HCT116 (cell line): ENCODE data around the gene EIF3F. TPM values are rescaled to one million over a fixed set of nuclear protein-coding genes. Genes with fewer than 3 reads are reported as not detected.

Source experiments
- ATAC-seq: fragments of 200-7000 bp; cut with Tn5 transposase; 2 replicates; pipeline ENCODE4 v1.9.1; 2020; ENCODE audit warnings: mild to moderate bottlenecking, moderate library complexity
- BruUV-seq: library from RNA; stranded (reverse); fragments of 400-500 nt; replicated peaks from 2 replicates; lab custom pipeline; 2021; lab: Mats Ljungman, UMichigan
- CTCF ChIA-PET: fragments of 300-600 bp; sonication (Branson Sonifier 250); formaldehyde crosslinking; loops from one replicate; lab custom pipeline; 2021; ENCODE audit warnings: antibody characterized with exemption; lab: Charles Lee
- POLR2A ChIA-PET: fragments of 300-600, 350-600 bp; sonication (Branson Sonifier 250); formaldehyde crosslinking; loops from one replicate; lab custom pipeline; 2021; ENCODE audit warnings: antibody characterized with exemption; lab: Charles Lee
- RAD21 ChIA-PET, 2 experiments: fragments of 300-600 bp; sonication (Branson Sonifier 250); formaldehyde crosslinking; loops; one replicate each; lab custom pipeline; 2023; ENCODE audit warnings: low total read pairs in 2 of 2; ENCODE audit not compliant: uncharacterized antibody in 2 of 2, unreplicated experiment in 2 of 2, low non-redundant PET in 1 of 2; lab: Charles Lee
- DNase-seq: peaks from one replicate; pipeline ENCODE4 v3.0.0-alpha.2; 2010; ENCODE audit warnings: low read depth, low spot score
- H2AFZ ChIP-seq: fragments of 200-600 bp; shearing (Covaris generic), sonication (generic); 2 replicates; pipeline ENCODE4 v1.6.1; 2017; ENCODE audit warnings: low read depth, mixed run types, mixed read lengths, antibody characterized with exemption, low read length; ENCODE audit not compliant: poor library complexity, severe bottlenecking
- H3K27ac ChIP-seq: 2 replicates; pipeline ENCODE4 v1.5.1; 2012; ENCODE audit warnings: low read depth, low read length
- H3K27me3 ChIP-seq: fragments of 200-600 bp; sonication (generic); 2 replicates; pipeline ENCODE4 v1.6.1; 2016; ENCODE audit warnings: mixed run types, low read length, mixed read lengths; ENCODE audit not compliant: insufficient read depth
- H3K36me3 ChIP-seq, 2 experiments: fragments of 200-500 bp in 1 of 2; fragments of 200-600 bp in 1 of 2; sonication (Bioruptor generic) in 1 of 2; sonication (generic) in 1 of 2; 2 replicates each; pipeline versions ENCODE4 v1.5.1 to v1.6.1; 2014 to 2016; ENCODE audit warnings: low read length in 2 of 2, inconsistent platforms in 1 of 2, mixed read lengths in 1 of 2, mixed run types in 1 of 2; ENCODE audit not compliant: insufficient read depth in 2 of 2, control insufficient read depth in 1 of 2
- H3K4me1 ChIP-seq, 2 experiments: fragments of 200-600 bp in 1 of 2; sonication (generic) in 1 of 2; 2 replicates each; pipeline versions ENCODE4 v1.5.1 to v1.6.1; 2012 to 2017; ENCODE audit warnings: low read length in 2 of 2, inconsistent platforms in 1 of 2, mild to moderate bottlenecking in 1 of 2, mixed read lengths in 1 of 2, mixed run types in 1 of 2, moderate library complexity in 1 of 2; ENCODE audit not compliant: insufficient read depth in 2 of 2, control insufficient read depth in 1 of 2
- H3K4me2 ChIP-seq: fragments of 200-600 bp; sonication (generic); 2 replicates; pipeline ENCODE4 v1.6.1; 2017; ENCODE audit warnings: mixed run types, low read length, mixed read lengths
- H3K4me3 ChIP-seq, 2 experiments: fragments of 200-600 bp in 1 of 2; sonication (generic) in 1 of 2; replicated peaks in 1 of 2; 2 replicates each; pipeline ENCODE4 v1.5.1; 2011 to 2016; ENCODE audit warnings: low read length in 2 of 2, control low read depth in 1 of 2, low read depth in 1 of 2, mild to moderate bottlenecking in 1 of 2, mixed read lengths in 1 of 2, mixed run types in 1 of 2
- H3K79me2 ChIP-seq: fragments of 200-600 bp; sonication (generic); 2 replicates; pipeline ENCODE4 v1.6.1; 2017; ENCODE audit warnings: mild to moderate bottlenecking, mixed run types, low read length, moderate library complexity, mixed read lengths; ENCODE audit not compliant: insufficient read depth
- H3K9ac ChIP-seq: fragments of 200-600 bp; sonication (generic); 2 replicates; pipeline ENCODE4 v1.6.1; 2016; ENCODE audit warnings: low read length, mixed read lengths
- H3K9me2 ChIP-seq: fragments of 200-600 bp; sonication (generic), shearing (Covaris generic); 2 replicates; pipeline ENCODE4 v1.6.1; 2017; ENCODE audit warnings: mixed run types, mild to moderate bottlenecking, moderate library complexity; ENCODE audit not compliant: insufficient read depth
- H3K9me3 ChIP-seq, 2 experiments: fragments of 200-500 bp in 1 of 2; fragments of 200-600 bp in 1 of 2; sonication (Bioruptor generic) in 1 of 2; sonication (generic) in 1 of 2; 2 replicates each; pipeline ENCODE4 v1.6.1; 2014 to 2017; ENCODE audit warnings: low read length in 2 of 2, mixed read lengths in 2 of 2, inconsistent platforms in 1 of 2, low read depth in 1 of 2, mild to moderate bottlenecking in 1 of 2, mixed run types in 1 of 2, moderate library complexity in 1 of 2; ENCODE audit not compliant: control insufficient read depth in 1 of 2, insufficient read depth in 1 of 2
- H4K20me1 ChIP-seq: fragments of 200-600 bp; sonication (generic), shearing (Covaris generic); 2 replicates; pipeline ENCODE4 v1.6.1; 2017; ENCODE audit warnings: mixed run types, mild to moderate bottlenecking, moderate library complexity; ENCODE audit not compliant: insufficient read depth
- CTCF ChIP-seq, 3 experiments: fragments of 200-600 bp in 1 of 3; sonication (generic) in 1 of 3; IDR thresholded peaks in 2 of 3; conservative IDR thresholded peaks in 1 of 3; 2 replicates each; pipeline ENCODE4 v1.5.1; 2012 to 2017; ENCODE audit warnings: low read depth in 2 of 3, low read length in 2 of 3, antibody characterized with exemption in 1 of 3, borderline replicate concordance in 1 of 3, control low read depth in 1 of 3, mild to moderate bottlenecking in 1 of 3, mixed read lengths in 1 of 3, mixed run types in 1 of 3, moderate library complexity in 1 of 3; ENCODE audit not compliant: insufficient read depth in 1 of 3
- EGR1 ChIP-seq: IDR thresholded peaks from 2 replicates; pipeline ENCODE4 v1.6.1; 2012; ENCODE audit warnings: low read depth
- ELF1 ChIP-seq: IDR thresholded peaks from 2 replicates; pipeline ENCODE4 v1.6.1; 2012; ENCODE audit warnings: low read depth, borderline replicate concordance
- EZH2phosphoT487 ChIP-seq: fragments of 200-600 bp; IDR thresholded peaks from 2 replicates; pipeline ENCODE4 v1.6.1; 2018; ENCODE audit warnings: antibody characterized with exemption, borderline replicate concordance
- FOSL1 ChIP-seq: IDR thresholded peaks from 2 replicates; pipeline ENCODE4 v1.6.1; 2012; ENCODE audit warnings: low read depth
- POLR2A ChIP-seq: IDR thresholded peaks from 2 replicates; pipeline ENCODE4 v1.7.0; 2011; ENCODE audit warnings: borderline replicate concordance; ENCODE audit not compliant: insufficient read depth, insufficient read length; ENCODE audit errors: extremely low read depth
- RAD21 ChIP-seq: IDR thresholded peaks from 2 replicates; pipeline ENCODE4 v1.6.1; 2012; ENCODE audit warnings: low read depth, mild to moderate bottlenecking
- SRF ChIP-seq: IDR thresholded peaks from 2 replicates; pipeline ENCODE4 v1.6.1; 2012; ENCODE audit warnings: low read depth
- ZBTB33 ChIP-seq: IDR thresholded peaks from 2 replicates; pipeline ENCODE4 v1.6.1; 2011; ENCODE audit warnings: mild to moderate bottlenecking, low read length, moderate library complexity; ENCODE audit not compliant: insufficient replicate concordance; ENCODE audit errors: extremely low read depth
- ZFX ChIP-seq: fragments of 450-650 bp; IDR thresholded peaks from 2 replicates; pipeline ENCODE4 v1.6.1; 2017
- ZNF274 ChIP-seq: fragments of 200-500 bp; sonication (Bioruptor generic); IDR thresholded peaks from 2 replicates; pipeline ENCODE4 v1.6.1; 2014; ENCODE audit warnings: mild to moderate bottlenecking, low read depth, low read length, inconsistent platforms
- intact Hi-C: fragments of 100-400 bp; cut with micrococcal nuclease; formaldehyde crosslinking; loops from 2 replicates; pipeline ENCODE4 v1.10.0; 2022
- total RNA-seq: library from RNA; stranded (reverse); gene quantifications from one replicate; pipeline ENCODE4 v1.2.1, GENCODE V29; 2021; ENCODE audit not compliant: unreplicated experiment

EIF3F gene
- total RNA-seq, 1 experiment from 2014 or later = 313 TPM

- RAD21 ChIA-PET = no interaction called here
- H3K4me2 ChIP-seq = peak overlapping the region; percentile 63
- no peaks in the 10 kb centered on the region for H3K4me1 ChIP-seq
- no peaks in the 10 kb centered on the region for H3K79me2 ChIP-seq
- no peaks in the 10 kb centered on the region for H4K20me1 ChIP-seq
- no peak for DNase-seq
- no peak overlapping the region for H3K9ac ChIP-seq
- CTCF ChIA-PET = no interaction called here
- H3K9me3 ChIP-seq = no peaks in the 10 kb centered on the region
- peak overlapping the region; percentile 24 to 44 for H3K4me3 ChIP-seq
- H3K27me3 ChIP-seq = peaks cover 3% of the 10 kb centered on the region; the same call in 1 of the 2 replicates
- no peak overlapping the region for H3K27ac ChIP-seq
- H2AFZ ChIP-seq = no peak overlapping the region
- ATAC-seq = peak; percentile 61
- no peaks in the 10 kb centered on the region for H3K9me2 ChIP-seq
- no TSS peak for BruUV-seq
- no peak for TF ChIP-seq ZFX
- TF ChIP-seq EGR1 = peak; percentile 57
- TF ChIP-seq ZBTB33 = no peak
- no peaks in the 10 kb centered on the region for H3K36me3 ChIP-seq
- POLR2A ChIA-PET = no interaction called here
- intact Hi-C loops = no loop called here
Observed at GRCh38 chr11:8019314-8020243, 32.4 kb downstream of the EIF3F start.

- Histone ChIP-seq H4K20me1 (no peaks in the 10 kb centered on the region), H3K27me3 (peaks cover 3% of the 10 kb centered on the region; the same call in 1 of the 2 replicates), H2AFZ (no peak overlapping the region), H3K9me2 (no peaks in the 10 kb centered on the region), H3K36me3 (no peaks in the 10 kb centered on the region), H3K27ac (no peak overlapping the region), H3K79me2 (no peaks in the 10 kb centered on the region), H3K9ac (no peak overlapping the region), H3K4me1 (no peaks in the 10 kb centered on the region), H3K4me2 (peak overlapping the region; percentile 63), H3K4me3 (peak overlapping the region in 1 of 2 experiments; percentile 44; a peak in 2 of 4 replicates), H3K9me3 (no peaks in the 10 kb centered on the region)
- intact Hi-C loops = no loop called here
- POLR2A ChIA-PET = no interaction called here
- DNase-seq (no peak), ATAC-seq (no peak)
- TF ChIP-seq RAD21 = no peak
- no peak for TF ChIP-seq ZNF274
- TF ChIP-seq EZH2phosphoT487 = no peak
- no peak for TF ChIP-seq ELF1
- no peak for TF ChIP-seq CTCF (IDR thresholded peaks at IDR 0.05 in 2 of 3, conservative IDR thresholded peaks at IDR 0.05 in 1 of 3; ENCODE audit: borderline replicate concordance in 1 of 3, insufficient read depth in 1 of 3, low read depth in 2 of 3, low read length in 2 of 3)
- TF ChIP-seq ZFX = no peak
- TF ChIP-seq POLR2A = no peak
- no peak for TF ChIP-seq FOSL1
- TF ChIP-seq ZBTB33 = no peak
- no peak for TF ChIP-seq SRF
- CTCF ChIA-PET = no interaction called here
- BruUV-seq = no TSS peak
- RAD21 ChIA-PET = no interaction called here
Observed at GRCh38 chr11:8020244-8020597, 33.1 kb downstream of the EIF3F start.
